ENCODE data around the gene LRCH1. TPM values are rescaled to one million over a fixed set of nuclear protein-coding genes. Genes with fewer than 3 reads are reported as not detected.

The LRCH1 gene
- total RNA-seq, 4 donors from 2014 or later: 5.2 to 30.7 (median 17.1) TPM

- intact Hi-C loops (cut with DNase I; ENCODE audit: low total_unique reads): no loop called here
- 60 to 72% methylated on average over 4 of the region's 4 CpGs for WGBS, 2 donors (ENCODE audit: low coverage in 1 of 2)
Observed at GRCh38 chr13:46667687-46668281, 114.8 kb downstream of the LRCH1 start.

DNA sequence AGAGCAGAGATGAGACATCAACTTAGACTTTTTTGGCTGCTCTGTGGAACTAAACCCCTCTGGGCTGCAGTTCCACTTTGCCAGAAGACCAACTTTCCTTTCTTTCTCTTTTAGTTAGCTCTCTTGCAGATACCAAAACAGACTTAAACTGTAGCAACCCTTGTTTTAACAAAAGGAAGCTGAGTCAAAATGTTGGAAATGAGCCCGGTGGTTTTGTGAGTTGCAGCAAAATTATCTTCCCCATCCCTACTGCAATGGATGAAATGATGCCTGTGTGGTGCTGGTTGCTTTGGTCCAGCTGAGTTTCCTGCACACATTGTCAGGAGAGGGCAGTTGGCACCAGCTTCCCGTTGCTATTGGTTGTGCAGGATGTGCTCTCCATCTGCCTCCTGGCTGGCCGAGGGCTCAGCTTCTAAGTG, 115.3 kb downstream of the LRCH1 start:
- Histone ChIP-seq H3K27ac (peak overlapping the region; percentile 43 to 82 (median 66)), H3K4me3 (peak overlapping the region in 1 of 4 donors; percentile 11), H3K27me3 (no peaks in the 10 kb centered on the region), H3K36me3 (no peaks in the 10 kb centered on the region), H3K4me1 (peaks cover 21 to 56% (median 35%) of the 10 kb centered on the region in 4 donors), H3K9me3 (no peaks in the 10 kb centered on the region)
- WGBS, 2 donors (ENCODE audit: low coverage in 1 of 2): 50% methylated on average over 3 of the region's 3 CpGs; no CpG with 5 or more reads in 1 of the 2 donors
- in situ Hi-C loops (cut with MboI; ENCODE audit: low pct_ligation_motif_present in 1 of 4, low pct_unique_long_range_greater_than_20kb in 1 of 4, low sequenced_read_pairs in 3 of 4): no loop called here
- intact Hi-C loops (cut with DNase I; ENCODE audit: low total_unique reads): no loop called here
- TF ChIP-seq CTCF (IDR thresholded peaks at IDR 0.05) (no peak), EP300 (IDR thresholded peaks at IDR 0.05; ENCODE audit: low read depth) (no peak), POLR2A (IDR thresholded peaks at IDR 0.05) (no peak), POLR2AphosphoS5 (IDR thresholded peaks at IDR 0.05) (no peak)
- no peak for DNase-seq

More at GRCh38 chr13:46667687-46668281, 114.8 kb downstream of the LRCH1 start:
- H3K4me3 ChIP-seq: peak overlapping the region in 1 of 4 donors; percentile 11
- TF ChIP-seq POLR2A (IDR thresholded peaks at IDR 0.05): no peak
- no peak for TF ChIP-seq CTCF (IDR thresholded peaks at IDR 0.05)
- TF ChIP-seq EP300 (IDR thresholded peaks at IDR 0.05; ENCODE audit: low read depth): no peak
- TF ChIP-seq POLR2AphosphoS5 (IDR thresholded peaks at IDR 0.05): no peak
- no peaks in the 10 kb centered on the region for H3K36me3 ChIP-seq
- peaks cover 26 to 61% (median 40%) of the 10 kb centered on the region in 4 donors for H3K4me1 ChIP-seq
- DNase-seq: no peak
- no peaks in the 10 kb centered on the region for H3K27me3 ChIP-seq
- H3K9me3 ChIP-seq: no peaks in the 10 kb centered on the region
- in situ Hi-C loops (cut with MboI; ENCODE audit: low pct_ligation_motif_present in 1 of 4, low pct_unique_long_range_greater_than_20kb in 1 of 4, low sequenced_read_pairs in 3 of 4): no loop called here
- peak overlapping the region; percentile 43 to 82 (median 66) for H3K27ac ChIP-seq

DNA sequence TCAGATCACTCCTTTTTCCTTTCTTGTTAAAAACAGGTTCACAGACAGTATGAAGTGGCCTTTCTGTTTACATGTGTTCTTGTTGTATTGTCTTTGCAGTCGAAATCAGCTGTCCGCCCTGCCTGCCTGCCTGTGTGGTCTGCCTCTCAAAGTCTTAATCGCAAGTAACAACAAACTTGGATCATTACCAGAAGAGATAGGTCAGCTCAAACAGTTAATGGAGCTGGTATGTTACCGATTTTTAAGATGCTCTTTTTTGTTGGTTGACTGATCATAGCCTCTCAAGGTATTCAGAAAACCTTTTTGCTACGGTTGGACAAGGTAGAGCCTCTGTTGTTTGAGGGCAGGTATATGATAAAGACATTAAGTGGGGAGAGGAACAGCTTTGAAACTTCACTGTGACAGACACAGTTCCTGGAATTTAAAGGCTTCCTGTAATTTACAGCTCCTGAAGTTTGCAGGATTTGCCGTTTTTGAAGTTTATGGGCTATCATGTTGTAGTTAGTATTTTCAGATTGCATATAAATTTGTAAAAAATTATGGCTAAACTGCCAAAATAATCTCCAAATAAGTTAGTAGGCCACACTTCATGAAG, 116.1 kb downstream of the LRCH1 start:
- H3K4me1 ChIP-seq: peaks cover 14 to 48% (median 28%) of the 10 kb centered on the region in 4 donors
- TF ChIP-seq POLR2A (IDR thresholded peaks at IDR 0.05) (no peak), EP300 (IDR thresholded peaks at IDR 0.05; ENCODE audit: low read depth) (no peak), CTCF (IDR thresholded peaks at IDR 0.05) (no peak), POLR2AphosphoS5 (IDR thresholded peaks at IDR 0.05) (no peak)
- H3K36me3 ChIP-seq: no peaks in the 10 kb centered on the region
- intact Hi-C loops (cut with DNase I; ENCODE audit: low total_unique reads): no loop called here
- no peaks in the 10 kb centered on the region for H3K9me3 ChIP-seq
- H3K4me3 ChIP-seq: no peak overlapping the region
- WGBS, 2 donors (ENCODE audit: low coverage in 1 of 2): 58 to 60% methylated on average over 5 to 6 of the region's 6 CpGs
- DNase-seq: no peak
- in situ Hi-C loops (cut with MboI; ENCODE audit: low pct_ligation_motif_present in 1 of 4, low pct_unique_long_range_greater_than_20kb in 1 of 4, low sequenced_read_pairs in 3 of 4): no loop called here
- H3K27me3 ChIP-seq: no peaks in the 10 kb centered on the region
- peak overlapping the region in 1 of 4 donors; percentile 72 for H3K27ac ChIP-seq

DNA sequence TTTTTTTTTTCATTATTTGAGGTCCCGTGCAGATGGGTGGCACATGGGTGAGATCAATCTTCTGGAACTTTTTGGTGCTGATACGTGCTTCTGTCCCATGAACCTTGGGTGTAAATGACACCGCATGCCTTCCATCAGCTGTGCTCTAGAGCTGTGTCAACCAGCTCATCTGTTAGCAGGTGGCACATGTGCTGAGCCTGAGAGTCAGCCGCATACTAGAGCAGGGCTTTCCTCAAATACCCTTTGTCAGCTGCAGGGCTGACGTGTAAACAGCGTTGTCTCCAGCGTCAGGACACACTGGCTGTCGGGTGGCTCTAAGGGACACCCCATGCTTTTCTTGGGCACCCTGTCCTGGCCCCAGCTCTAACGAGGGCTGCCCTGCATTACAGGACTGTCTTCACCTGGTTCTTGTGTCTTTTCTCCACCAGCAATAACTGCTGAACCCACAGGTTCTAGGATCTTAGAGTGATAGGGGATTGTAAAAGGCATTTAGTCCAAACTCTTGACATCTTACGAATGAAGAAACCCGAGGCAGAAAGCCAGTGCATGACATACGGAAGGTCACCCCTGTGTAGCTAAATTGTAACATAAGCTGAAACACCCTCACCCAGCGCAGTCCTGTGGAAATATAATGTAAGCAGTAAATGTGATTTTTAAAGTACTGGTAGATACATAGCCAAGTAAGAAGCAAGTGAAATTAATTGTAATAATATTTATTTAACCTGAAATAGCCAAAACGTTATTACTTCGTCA, 119.5 kb downstream of the LRCH1 start:
- peaks cover 0 to 32% (median 1%) of the 10 kb centered on the region in 4 donors for H3K4me1 ChIP-seq
- H3K9me3 ChIP-seq: no peaks in the 10 kb centered on the region
- no peak overlapping the region for H3K4me3 ChIP-seq
- TF ChIP-seq POLR2AphosphoS5 (IDR thresholded peaks at IDR 0.05) (no peak), POLR2A (IDR thresholded peaks at IDR 0.05) (no peak), CTCF (IDR thresholded peaks at IDR 0.05) (no peak), EP300 (IDR thresholded peaks at IDR 0.05; ENCODE audit: low read depth) (no peak)
- intact Hi-C loops (cut with DNase I; ENCODE audit: low total_unique reads) (loop anchor here (10.0 kb wide), 1 partner anchor 118 kb away; the partner anchor contains the start of gene LRCH1), in situ Hi-C loops (cut with MboI; ENCODE audit: low pct_ligation_motif_present in 1 of 4, low pct_unique_long_range_greater_than_20kb in 1 of 4, low sequenced_read_pairs in 3 of 4) (no loop called here)
- no peak overlapping the region for H3K27ac ChIP-seq
- 94 to 96% methylated on average over 7 to 15 of the region's 15 CpGs for WGBS, 2 donors (ENCODE audit: low coverage in 1 of 2)
- H3K36me3 ChIP-seq: no peaks in the 10 kb centered on the region
- DNase-seq: no peak
- no peaks in the 10 kb centered on the region for H3K27me3 ChIP-seq

Data from transverse colon (tissue), 4 donors.